Measurements from ENCODE around the gene BACE2. TPM values are rescaled to one million over a fixed set of nuclear protein-coding genes. Genes with fewer than 3 reads are reported as not detected.

BACE2 gene
- polyA plus RNA-seq, 1 donor (not counting 4 experiments of a cell fraction or from before 2014, with no cell fraction given) = 130 TPM

DNA sequence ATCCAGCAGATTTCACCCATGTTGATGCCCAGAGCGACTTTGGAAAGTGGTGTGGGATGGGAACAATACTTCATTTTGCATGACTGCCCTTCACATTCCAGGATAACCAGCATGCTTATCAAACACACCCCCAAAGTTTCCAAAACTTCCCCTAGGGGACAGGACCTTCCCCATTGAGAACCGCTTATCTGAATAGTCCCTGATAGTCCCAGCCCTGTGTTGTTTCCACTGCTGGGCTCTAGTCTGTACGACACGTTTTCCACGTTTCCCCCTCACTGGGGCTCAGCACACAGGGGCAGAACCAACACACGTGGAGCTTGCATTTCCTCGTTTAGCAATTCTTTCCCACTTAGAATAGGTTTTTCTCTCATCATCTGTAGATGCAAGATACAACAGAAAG is 61.0 kb downstream of the BACE2 start:
- Histone ChIP-seq H3K4me1 (ENCODE audit: control insufficient read depth, extremely low read depth, insufficient read depth, low read length) (no peaks in the 10 kb centered on the region), H3K27ac (ENCODE audit: control insufficient read depth, insufficient read depth, low read length) (no peak overlapping the region), H3K9ac (ENCODE audit: control insufficient read depth, extremely low read depth, insufficient read depth, low read length) (no peak overlapping the region), H3K4me2 (ENCODE audit: control insufficient read depth, extremely low read depth, insufficient read depth, low read depth, low read length) (no peak overlapping the region), H4K20me1 (ENCODE audit: control insufficient read depth, extremely low read depth, insufficient read depth, low read length) (peaks cover 2% of the 10 kb centered on the region), H2AFZ (ENCODE audit: control insufficient read depth, low read length) (no peak overlapping the region), H3K9me3 (ENCODE audit: control insufficient read depth, low read depth, low read length) (no peaks in the 10 kb centered on the region), H3K79me2 (ENCODE audit: control insufficient read depth, insufficient read depth, low read length) (peaks cover 6% of the 10 kb centered on the region), H3K36me3 (ENCODE audit: control insufficient read depth in 2 of 2, extremely low read depth in 1 of 2, insufficient read depth in 2 of 2, low read length in 2 of 2) (peaks cover 13 to 23% of the 10 kb centered on the region in 2 experiments), H3K27me3 (ENCODE audit: control insufficient read depth, extremely low read depth, insufficient read depth, low read length) (no peaks in the 10 kb centered on the region), H3K4me3 (ENCODE audit: control insufficient read depth in 2 of 3, extremely low read depth in 1 of 3, insufficient read depth in 2 of 3, low read depth in 1 of 3, low read length in 3 of 3) (no peak overlapping the region), H3K9me1 (ENCODE audit: control insufficient read depth, extremely low read depth, insufficient read depth, low read length) (no peaks in the 10 kb centered on the region)
- dilution Hi-C loops (cut with MboI; ENCODE audit: extremely low pct_ligation_motif_present, low sequenced_read_pairs) = no loop called here
- DNase-seq (ENCODE audit: low read depth, low spot score) (no peak), FAIRE-seq (no peak)
- TF ChIP-seq, protein P1, sequence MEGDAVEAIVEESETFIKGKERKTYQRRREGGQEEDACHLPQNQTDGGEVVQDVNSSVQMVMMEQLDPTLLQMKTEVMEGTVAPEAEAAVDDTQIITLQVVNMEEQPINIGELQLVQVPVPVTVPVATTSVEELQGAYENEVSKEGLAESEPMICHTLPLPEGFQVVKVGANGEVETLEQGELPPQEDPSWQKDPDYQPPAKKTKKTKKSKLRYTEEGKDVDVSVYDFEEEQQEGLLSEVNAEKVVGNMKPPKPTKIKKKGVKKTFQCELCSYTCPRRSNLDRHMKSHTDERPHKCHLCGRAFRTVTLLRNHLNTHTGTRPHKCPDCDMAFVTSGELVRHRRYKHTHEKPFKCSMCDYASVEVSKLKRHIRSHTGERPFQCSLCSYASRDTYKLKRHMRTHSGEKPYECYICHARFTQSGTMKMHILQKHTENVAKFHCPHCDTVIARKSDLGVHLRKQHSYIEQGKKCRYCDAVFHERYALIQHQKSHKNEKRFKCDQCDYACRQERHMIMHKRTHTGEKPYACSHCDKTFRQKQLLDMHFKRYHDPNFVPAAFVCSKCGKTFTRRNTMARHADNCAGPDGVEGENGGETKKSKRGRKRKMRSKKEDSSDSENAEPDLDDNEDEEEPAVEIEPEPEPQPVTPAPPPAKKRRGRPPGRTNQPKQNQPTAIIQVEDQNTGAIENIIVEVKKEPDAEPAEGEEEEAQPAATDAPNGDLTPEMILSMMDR (optimal IDR thresholded peaks at IDR 0.05 in 1 of 3, IDR thresholded peaks at IDR 0.05 in 1 of 3, conservative IDR thresholded peaks at IDR 0.05 in 1 of 3; ENCODE audit: extremely low read depth in 1 of 3, insufficient read depth in 2 of 3, low read length in 3 of 3) = no peak
- no peak for TF ChIP-seq EZH2 (IDR thresholded peaks at IDR 0.05; ENCODE audit: low read length)

GRCh38 chr21:41229509-41230248 is 61.7 kb downstream of the BACE2 start:
- Histone ChIP-seq H4K20me1 (ENCODE audit: control insufficient read depth, extremely low read depth, insufficient read depth, low read length) (no peaks in the 10 kb centered on the region), H3K4me1 (ENCODE audit: control insufficient read depth, extremely low read depth, insufficient read depth, low read length) (no peaks in the 10 kb centered on the region), H3K36me3 (ENCODE audit: control insufficient read depth in 2 of 2, extremely low read depth in 1 of 2, insufficient read depth in 2 of 2, low read length in 2 of 2) (peaks cover 13 to 23% of the 10 kb centered on the region in 2 experiments), H3K9me1 (ENCODE audit: control insufficient read depth, extremely low read depth, insufficient read depth, low read length) (no peaks in the 10 kb centered on the region), H3K9me3 (ENCODE audit: control insufficient read depth, low read depth, low read length) (no peaks in the 10 kb centered on the region), H3K4me3 (ENCODE audit: control insufficient read depth in 2 of 3, extremely low read depth in 1 of 3, insufficient read depth in 2 of 3, low read depth in 1 of 3, low read length in 3 of 3) (no peak overlapping the region), H3K27me3 (ENCODE audit: control insufficient read depth, extremely low read depth, insufficient read depth, low read length) (no peaks in the 10 kb centered on the region), H3K4me2 (ENCODE audit: control insufficient read depth, extremely low read depth, insufficient read depth, low read depth, low read length) (no peak overlapping the region), H3K9ac (ENCODE audit: control insufficient read depth, extremely low read depth, insufficient read depth, low read length) (no peak overlapping the region), H3K79me2 (ENCODE audit: control insufficient read depth, insufficient read depth, low read length) (peaks cover 3% of the 10 kb centered on the region), H2AFZ (ENCODE audit: control insufficient read depth, low read length) (no peak overlapping the region), H3K27ac (ENCODE audit: control insufficient read depth, insufficient read depth, low read length) (no peak overlapping the region)
- dilution Hi-C loops (cut with MboI; ENCODE audit: extremely low pct_ligation_motif_present, low sequenced_read_pairs) = no loop called here
- DNase-seq (ENCODE audit: low read depth, low spot score) = no peak
- TF ChIP-seq, protein P1 (optimal IDR thresholded peaks at IDR 0.05 in 1 of 3, IDR thresholded peaks at IDR 0.05 in 1 of 3, conservative IDR thresholded peaks at IDR 0.05 in 1 of 3; ENCODE audit: extremely low read depth in 1 of 3, insufficient read depth in 2 of 3, low read length in 3 of 3) = no peak
- TF ChIP-seq EZH2 (IDR thresholded peaks at IDR 0.05; ENCODE audit: low read length) = no peak
- FAIRE-seq = no peak

Measured in keratinocyte (primary cell).